ENCODE data around the gene COG3.

COG3 gene

DNA sequence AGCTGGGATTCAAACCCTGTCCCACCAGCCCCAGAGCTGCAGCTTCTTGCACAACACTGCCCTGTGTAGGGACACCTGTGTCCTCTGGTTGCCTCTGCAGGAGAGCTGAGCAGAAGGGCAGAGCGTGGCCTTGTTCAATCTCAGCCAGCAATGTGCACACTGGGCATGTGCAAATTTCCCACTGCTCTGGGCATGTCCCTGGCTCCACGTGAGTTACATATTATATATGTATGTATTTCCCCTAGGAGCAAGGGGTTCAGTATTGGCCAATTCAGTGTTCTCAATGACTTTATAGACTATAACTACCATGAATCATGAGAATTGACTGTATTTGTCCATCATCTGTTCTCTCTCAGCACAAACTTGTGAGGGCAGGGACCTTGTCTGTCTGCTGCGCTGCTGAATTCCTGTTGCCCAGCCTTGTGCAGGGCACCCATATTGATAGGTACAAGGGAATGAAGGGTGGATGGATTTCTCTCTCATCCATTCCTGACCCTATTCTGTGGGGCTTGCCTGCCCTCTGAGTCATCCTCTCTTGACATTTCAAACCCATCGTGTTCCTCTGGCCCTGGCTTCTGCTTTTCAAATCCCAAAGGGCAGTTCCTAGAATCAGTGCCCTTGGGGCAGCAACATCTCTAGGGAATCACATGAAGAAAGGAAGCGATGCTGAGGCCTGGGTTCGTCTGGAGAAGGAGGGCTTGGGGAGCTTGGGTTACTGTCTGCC, 81.1 kb downstream of the COG3 start:
- no peak for DNase-seq (ENCODE audit: low read depth in 2 of 2)

DNA sequence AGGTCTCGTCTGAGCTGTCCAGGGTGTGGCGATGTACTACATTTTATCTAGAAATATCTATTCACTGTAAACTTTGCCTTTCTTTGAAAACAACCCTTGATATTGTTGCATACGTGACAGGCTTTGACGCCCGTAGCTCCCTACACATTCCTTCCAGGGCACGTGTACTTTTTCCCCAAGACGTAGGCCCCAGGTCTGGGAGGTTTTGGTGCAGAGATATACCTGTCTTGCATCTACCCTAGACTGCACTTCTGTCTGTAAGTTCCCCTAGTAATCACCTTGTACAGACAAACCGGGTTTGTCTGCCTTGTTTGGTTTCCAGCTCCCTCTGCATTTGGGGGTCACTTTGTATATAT, 81.6 kb downstream of the COG3 start:
- DNase-seq (ENCODE audit: low read depth in 2 of 2): no peak

DNA sequence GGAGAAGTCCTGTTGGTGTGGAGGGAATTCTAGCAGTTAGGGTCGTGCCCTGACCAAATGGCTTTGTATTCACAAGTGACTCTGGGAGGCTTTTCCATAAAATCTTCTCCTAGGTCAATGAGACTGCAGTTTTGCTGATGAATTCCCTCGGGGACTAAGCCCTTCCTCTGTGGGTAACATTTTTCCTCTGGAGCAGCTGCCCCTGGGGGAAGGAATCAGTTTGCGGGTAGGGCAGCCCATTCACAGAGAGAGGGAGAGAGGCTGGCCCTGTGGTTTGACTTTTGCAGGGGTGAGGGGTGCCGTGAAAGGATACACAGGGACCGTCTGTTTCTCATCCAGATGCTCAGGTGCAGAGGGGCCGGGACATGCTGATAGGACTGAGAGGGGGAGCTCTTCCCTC, 83.5 kb downstream of the COG3 start:
- no peak for DNase-seq (ENCODE audit: low read depth in 2 of 2)

DNA sequence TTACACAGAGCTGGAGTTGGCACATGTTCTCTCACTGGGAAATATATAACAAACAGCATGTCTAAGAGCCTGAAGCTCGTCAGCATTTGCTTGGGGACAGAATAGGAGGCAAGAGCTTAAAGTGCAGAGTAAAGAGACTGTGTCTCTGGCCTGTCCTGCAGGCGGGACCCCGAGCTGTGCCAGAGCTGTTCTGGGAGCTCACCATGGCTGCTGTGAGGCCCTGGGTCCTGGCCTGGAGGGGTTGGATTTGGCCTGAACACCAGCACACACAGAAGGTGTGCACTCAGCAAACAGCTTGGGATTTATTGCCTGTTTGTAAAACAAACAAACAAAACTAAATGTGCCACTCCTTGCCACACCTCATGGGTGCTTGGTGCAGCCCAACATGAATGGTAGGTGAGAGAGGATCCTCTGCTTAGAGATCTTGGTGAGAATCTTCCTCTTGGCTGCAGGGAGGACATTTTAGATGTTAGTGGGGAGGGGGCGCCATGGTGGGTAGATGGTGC, 89.9 kb downstream of the COG3 start:
- DNase-seq (ENCODE audit: low read depth in 2 of 2): no peak

DNA sequence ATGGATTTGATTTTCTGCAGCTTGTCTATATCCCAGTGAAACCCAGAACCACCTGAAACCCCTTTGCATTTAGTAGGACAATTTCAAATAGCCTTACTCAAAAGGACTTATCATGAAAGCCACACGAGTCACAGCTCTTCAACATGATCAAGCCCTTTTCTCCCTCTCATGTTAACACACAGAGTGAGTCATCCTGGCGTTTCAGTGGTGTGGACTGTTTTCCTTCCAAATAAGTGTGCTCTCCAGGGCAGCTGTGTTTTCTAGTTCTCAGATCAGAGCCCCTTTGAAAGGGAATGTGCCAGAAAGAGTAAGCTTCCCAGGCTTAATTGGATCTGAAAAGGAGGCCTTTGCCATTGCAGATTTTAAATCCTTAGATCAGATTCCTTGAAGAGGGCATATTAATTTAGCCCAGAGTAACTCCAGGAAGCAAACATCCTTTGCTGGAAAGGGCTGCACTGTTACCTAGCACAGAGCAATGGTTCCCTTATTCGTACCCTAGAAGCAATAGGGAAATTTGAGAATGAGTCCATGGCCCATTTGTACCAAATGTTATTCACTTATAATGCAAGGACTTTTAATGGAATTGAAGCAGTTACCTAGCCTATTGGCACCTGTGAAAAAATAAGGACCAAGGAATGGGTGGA, 99.5 kb downstream of the COG3 start:
- DNase-seq (ENCODE audit: low read depth in 2 of 2): peak in 1 of 2 donors; percentile 7

DNA sequence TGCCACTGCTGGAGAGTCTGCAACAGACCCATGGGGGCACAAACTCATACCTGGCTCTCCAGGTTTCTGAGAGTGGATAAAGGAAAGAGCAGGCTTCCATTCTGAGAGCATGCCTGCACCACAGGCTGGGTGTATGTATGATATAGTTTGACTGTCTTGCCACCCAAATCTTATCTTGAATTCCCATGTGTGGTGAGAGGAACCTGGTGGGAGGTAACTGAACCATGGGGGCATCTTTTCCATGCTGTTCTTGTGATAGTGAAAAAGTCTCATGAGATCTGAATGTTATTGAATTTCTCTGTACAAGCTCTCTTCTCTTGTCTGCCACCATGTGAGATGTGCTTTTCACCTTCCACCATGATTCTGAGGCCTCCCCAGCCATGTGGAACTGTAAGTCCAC, 100.6 kb downstream of the COG3 start:
- no peak for DNase-seq (ENCODE audit: low read depth in 2 of 2)

DNA sequence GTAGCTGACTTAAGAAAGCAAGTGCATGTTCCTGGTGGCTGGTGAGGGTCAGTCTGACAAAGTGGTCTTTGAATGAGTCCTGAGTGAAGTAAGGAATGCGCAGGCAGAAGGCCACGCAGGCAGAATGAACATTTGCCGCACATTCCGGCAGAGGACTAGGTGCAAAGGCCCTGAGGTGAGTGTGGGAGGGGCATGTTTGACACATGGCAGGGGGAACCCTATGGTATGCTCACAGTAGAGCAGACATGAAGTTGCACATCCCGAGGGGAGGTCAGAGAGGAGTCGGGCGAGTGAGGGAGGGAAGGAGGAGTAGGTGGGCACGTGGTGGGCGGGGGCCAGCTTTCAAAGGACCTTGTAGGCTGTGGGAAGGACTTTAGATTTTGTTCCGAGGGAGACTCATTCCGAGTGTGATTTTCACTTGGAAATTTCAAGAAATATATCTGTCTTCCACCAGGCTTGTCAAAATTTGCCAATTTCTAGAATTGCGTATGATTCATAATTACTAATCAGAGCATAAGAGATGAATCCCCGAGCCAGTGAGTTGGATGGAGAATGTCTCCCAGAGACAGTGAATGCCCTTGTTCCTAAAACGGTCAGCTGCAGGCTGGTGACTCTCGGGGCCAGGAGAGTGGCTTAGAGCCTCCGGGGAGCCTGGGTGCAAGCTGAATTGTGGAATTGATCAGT, 110.5 kb downstream of the COG3 start:
- DNase-seq (ENCODE audit: low read depth in 2 of 2): no peak

DNA sequence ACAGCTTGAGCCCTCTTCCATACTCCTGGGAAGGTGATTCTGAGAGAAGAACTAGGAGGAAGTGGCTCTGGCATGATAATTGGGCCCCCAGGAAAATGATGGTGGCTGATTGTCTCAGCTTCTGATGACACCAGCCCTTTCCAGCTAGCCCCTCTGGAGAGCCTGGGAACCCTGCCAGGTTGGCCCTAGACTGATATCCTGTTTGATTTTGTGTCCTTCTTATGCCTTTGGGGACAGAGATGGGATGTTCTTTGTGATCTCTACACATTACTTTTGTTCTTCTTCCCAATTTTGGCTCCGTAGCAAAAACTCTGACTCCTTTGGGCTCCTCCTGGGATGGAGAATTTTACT, 111.1 kb downstream of the COG3 start:
- DNase-seq (ENCODE audit: low read depth in 2 of 2): no peak

DNA sequence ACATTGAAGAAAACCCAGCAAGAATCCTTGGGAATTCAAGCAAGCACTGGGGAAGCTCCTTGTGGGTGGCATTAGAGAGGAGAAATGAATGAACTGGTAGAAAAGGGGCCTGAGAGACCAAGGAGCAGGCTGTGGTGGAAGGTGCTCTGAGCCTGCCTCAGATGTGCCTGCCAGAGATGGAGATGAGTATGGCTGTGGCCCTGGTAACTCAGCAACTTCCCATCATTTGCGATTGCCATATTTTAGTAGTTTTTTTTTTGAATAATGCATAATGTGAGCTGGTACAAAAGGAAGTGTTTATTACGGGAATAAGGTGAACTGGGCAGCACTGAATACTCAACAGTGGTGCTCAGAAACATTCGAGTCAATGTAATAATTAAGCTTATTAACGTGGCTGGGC, 111.7 kb downstream of the COG3 start:
- no peak for DNase-seq (ENCODE audit: low read depth in 2 of 2)

DNA sequence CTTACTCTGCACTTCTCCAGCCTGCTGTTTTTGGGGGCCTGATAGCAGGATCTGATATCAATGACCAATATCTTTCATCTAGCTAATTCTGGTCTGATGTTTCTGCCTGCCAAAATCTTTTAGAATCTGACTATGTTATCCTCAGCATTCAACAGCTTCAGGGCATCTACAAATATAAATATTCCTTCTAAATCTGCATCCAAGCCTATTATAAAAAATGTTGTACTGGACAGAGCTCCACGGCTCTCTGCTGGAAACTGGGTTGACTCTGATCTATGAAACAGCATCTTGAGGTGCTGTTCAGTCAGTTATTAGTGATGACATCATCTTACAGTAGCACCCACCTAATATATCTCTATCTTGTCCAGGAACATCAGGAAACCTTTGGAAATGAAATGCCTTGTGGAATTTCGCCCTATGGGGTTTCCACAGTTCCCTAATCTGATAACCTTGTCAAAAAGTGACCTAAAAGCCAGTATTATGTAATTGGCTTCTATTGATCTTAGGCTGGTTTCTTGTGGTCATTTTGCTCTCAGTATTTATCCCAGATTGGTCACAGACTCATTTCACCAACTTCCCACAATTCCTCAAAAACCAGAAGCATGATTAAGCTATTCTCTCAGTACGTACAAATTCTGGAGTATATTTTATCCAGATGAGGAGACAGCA, 117.8 kb downstream of the COG3 start:
- no peak for DNase-seq (ENCODE audit: low read depth in 2 of 2)

DNA sequence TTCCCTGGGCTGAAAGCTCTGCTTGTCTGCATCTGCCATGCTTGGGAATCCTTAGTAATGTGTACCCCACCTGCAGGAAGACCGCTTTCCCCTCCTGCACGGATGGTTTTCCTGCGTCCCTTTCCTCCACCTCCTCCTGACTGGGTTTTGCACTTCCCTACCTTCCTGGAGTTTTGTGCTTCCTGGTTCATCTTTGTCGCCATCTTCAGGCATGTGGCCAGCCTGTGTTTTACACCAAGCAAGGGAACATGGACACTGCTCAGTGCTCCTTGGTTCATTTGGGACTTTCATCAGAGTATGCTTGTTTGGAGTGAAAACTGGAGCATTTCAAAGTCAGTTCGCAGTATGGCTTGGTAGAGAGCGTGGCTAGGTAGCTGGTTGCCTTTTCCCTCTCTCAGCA, 120.1 kb downstream of the COG3 start:
- DNase-seq (ENCODE audit: low read depth in 2 of 2): no peak
